ENCODE results near the gene RXYLT1. TPM values are rescaled to one million over a fixed set of nuclear protein-coding genes. Genes with fewer than 3 reads are reported as not detected.
"Not testable (repeated sequence)": the region's sequence is repeated elsewhere in the genome, so short reads cannot be mapped to it uniquely, and the experiment has no call there.

Gene RXYLT1, protein sequence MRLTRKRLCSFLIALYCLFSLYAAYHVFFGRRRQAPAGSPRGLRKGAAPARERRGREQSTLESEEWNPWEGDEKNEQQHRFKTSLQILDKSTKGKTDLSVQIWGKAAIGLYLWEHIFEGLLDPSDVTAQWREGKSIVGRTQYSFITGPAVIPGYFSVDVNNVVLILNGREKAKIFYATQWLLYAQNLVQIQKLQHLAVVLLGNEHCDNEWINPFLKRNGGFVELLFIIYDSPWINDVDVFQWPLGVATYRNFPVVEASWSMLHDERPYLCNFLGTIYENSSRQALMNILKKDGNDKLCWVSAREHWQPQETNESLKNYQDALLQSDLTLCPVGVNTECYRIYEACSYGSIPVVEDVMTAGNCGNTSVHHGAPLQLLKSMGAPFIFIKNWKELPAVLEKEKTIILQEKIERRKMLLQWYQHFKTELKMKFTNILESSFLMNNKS
- total RNA-seq (ENCODE audit: insufficient read depth, low replicate concordance): 17.3 TPM

GRCh38 chr12:63779498-63780481 is at the start of gene RXYLT1:
RXYLT1 (plus strand) TSS chr12:63779909; CDS start chr12:63779961, 52 bp downstream.
- peak; percentile 89 for DNase-seq (ENCODE audit: low spot score)

- not testable (repeated sequence) for DNase-seq (ENCODE audit: low spot score)
Measured at GRCh38 chr12:63732779-63733178, 46.9 kb upstream of the RXYLT1 start.

GRCh38 chr12:63733585-63733984 is 46.1 kb upstream of the RXYLT1 start:
- not testable (repeated sequence) for DNase-seq (ENCODE audit: low spot score)

- DNase-seq (ENCODE audit: low spot score): not testable (repeated sequence)
Measured at GRCh38 chr12:63740551-63740950, 39.2 kb upstream of the RXYLT1 start.

- not testable (repeated sequence) for DNase-seq (ENCODE audit: low spot score)
Measured at GRCh38 chr12:63741431-63741830, 38.3 kb upstream of the RXYLT1 start.

DNA sequence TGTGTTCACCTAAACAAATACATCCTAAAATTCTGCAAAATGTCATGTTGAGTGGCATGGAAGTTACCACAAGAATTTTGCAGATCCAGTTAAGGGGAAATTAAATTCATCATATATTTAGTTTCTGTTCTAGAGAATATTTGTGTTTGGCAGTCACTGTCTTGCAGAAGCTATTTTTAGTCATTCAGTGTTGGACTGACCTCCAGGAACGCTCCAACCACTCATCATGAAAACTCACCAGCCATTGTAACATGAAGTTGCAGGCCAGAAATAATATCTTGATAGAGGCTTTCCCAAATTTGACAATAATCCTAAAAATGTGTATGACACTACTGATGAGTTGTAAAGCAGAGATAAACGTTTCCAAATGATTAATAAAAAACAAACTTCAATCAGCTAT is 35.6 kb upstream of the RXYLT1 start:
- DNase-seq (ENCODE audit: low spot score): not testable (repeated sequence)

GRCh38 chr12:63746470-63746869 is 33.2 kb upstream of the RXYLT1 start:
- not testable (repeated sequence) for DNase-seq (ENCODE audit: low spot score)

DNA sequence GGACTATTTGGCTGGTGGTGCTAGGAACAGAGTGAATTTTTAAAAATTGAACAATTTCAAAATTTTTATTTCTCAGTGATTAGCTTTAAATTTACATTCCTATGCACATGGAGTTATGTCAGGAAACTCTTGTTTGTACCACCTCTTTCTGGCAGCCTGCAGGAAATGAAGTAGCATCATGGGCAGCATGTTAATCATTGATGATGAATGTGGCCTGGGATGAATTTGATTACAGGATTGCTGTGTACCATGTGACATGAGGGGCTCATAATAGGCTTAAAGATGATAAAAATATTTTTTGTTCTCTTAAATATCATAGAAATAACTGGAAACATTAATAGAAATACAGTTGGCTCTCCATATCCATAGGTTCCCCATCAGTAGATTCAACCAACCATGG is 32.6 kb upstream of the RXYLT1 start:
- DNase-seq (ENCODE audit: low spot score): not testable (repeated sequence)

DNA sequence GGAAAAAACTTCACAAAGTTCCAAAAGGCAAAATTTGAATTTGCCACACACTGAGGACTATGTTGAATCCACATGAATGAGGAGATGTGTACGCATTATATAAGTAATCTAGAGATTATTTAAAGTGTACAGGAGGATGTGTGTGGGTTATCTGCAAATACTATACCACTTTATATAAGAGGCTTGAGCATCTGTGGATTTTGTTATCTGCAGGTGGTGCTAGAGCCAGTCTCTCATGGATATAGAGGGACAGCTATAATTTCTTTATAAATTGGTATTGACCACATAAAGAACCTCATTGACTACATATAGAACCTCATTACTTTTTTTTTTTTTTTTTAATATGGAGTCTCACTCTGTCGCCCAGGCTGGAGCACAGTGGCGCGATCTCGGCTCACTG is 32.2 kb upstream of the RXYLT1 start:
- no peak for DNase-seq (ENCODE audit: low spot score)

DNA sequence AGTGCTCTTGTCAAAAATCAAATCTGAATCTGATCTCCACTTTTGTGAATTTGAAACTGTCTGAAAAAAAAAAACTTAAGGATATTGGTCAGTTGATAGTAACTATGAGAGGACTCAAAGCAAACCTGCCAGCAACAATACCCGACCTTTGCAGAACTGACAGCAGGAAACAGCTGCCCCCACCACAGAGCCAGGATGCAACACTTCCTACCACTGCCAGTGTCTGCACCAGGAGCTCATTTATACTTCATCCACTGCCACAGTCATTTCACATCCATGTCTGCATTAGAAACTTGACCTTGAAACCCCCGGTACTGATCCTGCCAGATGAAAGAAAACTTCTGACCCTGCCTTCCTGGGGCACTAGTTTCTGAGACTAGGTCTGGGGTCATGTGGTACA is 27.4 kb upstream of the RXYLT1 start:
- DNase-seq (ENCODE audit: low spot score): no peak

DNA sequence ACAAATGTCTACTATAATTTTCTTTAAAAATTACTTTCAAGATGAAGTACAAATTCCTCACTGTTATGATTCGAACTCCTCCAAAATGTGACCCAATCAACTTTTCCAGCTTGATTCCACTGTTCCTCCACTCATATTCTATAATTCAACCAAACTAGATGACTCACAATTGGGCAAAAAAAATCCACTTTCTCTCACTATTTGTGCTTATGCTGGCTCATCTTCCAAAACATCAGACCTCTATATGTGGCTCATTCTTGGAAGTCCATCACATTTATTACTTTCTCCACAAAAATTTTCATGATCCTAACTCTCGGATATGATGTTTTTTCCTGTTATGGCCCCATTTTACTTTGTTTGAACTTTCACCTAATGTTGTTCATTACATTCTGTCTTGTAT is 26.9 kb upstream of the RXYLT1 start:
- DNase-seq (ENCODE audit: low spot score): no peak

GRCh38 chr12:63753743-63754142 is 26.0 kb upstream of the RXYLT1 start:
- DNase-seq (ENCODE audit: low spot score): no peak

DNA sequence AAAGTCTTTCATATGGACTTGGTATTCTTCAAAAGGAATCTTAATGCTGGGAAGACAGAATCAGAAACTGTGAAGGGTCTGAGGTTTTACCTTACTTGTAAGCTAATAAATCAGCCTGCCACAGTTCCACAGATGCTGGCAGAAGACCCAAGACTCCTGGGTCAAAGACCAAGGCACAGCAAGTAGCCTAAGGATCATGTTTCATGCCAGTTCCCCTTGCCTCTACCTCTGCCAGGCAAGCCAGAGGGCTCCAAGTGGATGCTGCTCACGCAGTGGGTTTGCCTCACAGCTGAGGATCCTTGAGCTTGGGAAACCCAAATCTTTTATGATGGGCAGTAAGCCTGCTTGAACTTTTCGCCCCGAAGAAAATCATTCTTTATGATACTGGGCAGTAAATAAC is 15.2 kb upstream of the RXYLT1 start:
- no peak for DNase-seq (ENCODE audit: low spot score)

GRCh38 chr12:63766498-63766897 is 13.2 kb upstream of the RXYLT1 start:
- DNase-seq (ENCODE audit: low spot score): no peak

GRCh38 chr12:63770375-63770774 is 9.3 kb upstream of the RXYLT1 start:
- DNase-seq (ENCODE audit: low spot score): no peak

DNA sequence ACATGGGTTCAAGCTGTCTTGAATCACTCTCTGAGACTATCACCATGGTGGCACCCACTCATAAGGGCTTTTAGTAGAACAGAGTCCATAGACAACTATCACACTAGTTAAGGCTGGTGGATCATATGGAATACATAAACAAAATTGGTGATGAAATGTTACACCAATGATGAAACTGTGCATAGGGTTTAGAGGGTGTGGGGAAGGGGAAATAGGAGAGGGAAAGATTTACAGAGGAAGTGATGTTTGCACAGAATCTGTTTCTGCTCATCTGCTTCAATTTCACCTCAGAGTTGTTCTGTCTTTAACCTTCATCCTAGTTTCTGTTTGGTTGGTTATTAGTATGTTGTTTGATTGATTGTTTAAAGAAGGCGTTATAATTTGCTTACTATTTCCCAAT is 2.4 kb upstream of the RXYLT1 start:
- DNase-seq (ENCODE audit: low spot score): no peak

DNA sequence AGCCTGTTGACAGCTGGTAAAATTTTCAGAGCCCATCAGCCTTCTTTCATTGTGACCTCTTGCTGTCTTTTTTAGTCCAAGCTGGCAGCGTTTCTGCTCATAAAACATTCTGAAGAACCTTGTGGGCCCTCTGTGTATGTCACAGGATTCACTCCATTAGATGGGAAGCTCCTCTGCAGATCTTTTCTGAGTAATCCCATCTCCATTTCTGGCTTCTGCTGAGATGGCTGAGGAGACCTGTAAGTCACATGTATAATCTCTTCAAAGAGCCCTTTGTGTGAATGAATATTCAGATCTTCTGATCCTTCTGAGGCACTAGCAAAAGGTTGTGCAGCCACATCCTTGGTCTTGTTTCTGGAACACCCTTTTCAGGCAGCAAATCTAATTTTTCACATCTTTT is 2.8 kb downstream of the RXYLT1 start:
- DNase-seq (ENCODE audit: low spot score): no peak

DNA sequence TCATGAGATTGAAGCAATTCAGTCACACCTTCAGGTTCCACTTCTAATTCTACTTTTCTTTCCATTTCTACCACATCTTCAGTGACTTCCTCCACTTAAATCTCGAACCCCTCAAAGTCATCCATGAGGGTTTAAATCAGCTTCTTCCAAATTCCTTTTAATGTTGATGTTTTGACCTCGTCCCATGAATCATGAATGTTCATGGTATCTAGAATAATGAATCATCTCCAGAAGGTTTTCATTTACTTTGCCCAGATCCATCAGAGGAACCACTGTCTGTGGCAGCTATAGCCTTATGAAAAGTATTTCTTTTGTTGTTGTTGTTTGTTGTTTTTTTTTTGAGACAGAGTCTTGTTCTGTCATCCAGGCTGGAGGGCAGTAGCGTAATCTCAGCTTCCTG is 7.6 kb downstream of the RXYLT1 start:
- DNase-seq (ENCODE audit: low spot score): no peak

- no peak for DNase-seq (ENCODE audit: low spot score)
Measured at GRCh38 chr12:63790608-63790945, 10.9 kb downstream of the RXYLT1 start.

- peak; percentile 59 for DNase-seq (ENCODE audit: low spot score)
Measured at GRCh38 chr12:63792338-63792737, 12.6 kb downstream of the RXYLT1 start.

DNA sequence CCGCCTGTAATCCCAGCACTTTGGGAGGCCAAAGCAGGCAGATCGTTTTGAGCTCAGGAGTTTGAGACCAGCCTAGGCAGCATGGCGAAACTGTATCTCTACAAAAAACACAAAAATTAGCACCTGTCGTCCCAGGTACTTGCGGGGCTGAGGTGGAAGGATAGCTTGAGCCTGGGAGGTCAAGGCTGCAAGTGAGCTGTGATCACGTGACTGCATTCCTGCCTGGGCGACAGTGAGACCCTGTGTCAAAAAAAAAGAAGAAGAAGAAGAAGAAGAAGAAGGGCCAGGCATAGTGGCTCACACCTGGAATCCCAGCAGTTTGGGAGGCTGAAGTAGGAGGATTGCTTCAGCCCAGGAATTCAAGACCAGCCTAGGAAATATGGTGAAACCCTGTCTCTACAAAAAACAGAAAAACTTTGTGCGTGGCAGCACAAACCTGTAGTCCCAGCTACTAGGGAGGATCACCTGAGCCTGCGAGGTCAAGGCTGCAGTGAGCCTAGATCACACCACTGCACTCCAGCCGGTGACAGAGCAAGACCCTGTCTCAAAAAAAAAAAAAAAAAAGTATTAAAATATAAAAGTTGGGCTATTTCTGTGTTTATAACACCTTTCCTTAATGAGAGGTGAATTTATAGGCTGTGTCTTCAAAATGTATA is 15.5 kb downstream of the RXYLT1 start:
- DNase-seq (ENCODE audit: low spot score): no peak

DNA sequence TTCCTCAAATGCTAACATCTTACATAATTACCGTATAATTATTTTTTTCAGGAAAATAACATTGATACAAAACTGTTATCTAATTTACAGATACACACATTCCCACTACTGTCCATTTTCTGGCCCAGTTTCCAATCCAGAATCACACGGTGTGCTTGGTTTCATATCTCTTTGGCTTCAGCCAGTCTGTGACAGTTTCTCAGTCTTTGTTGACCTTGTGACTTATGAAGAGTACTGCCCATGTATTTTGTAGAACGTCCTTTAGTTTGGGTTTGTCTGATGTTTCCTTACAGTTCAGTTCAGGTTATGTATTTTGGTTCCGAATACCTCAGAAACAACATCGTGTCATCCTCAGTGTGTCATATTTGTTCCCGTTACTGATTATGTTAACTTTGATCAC is 16.2 kb downstream of the RXYLT1 start:
- no peak for DNase-seq (ENCODE audit: low spot score)

Measured in umbilical cord (tissue), 2 donors.